K562 (cell line): ENCODE measurements around the gene RPL35. TPM values are rescaled to one million over a fixed set of nuclear protein-coding genes. Genes with fewer than 3 reads are reported as not detected.
A peak's percentile ranks its signal among the peaks of the same experiment; 100 is the strongest.

Experiments
- ARID1B ChIP-seq: fragments of 450-650 bp; IDR thresholded peaks from 2 replicates; pipeline ENCODE4 v1.6.1; 2016; ENCODE audit warnings: antibody characterized with exemption, mild to moderate bottlenecking, inconsistent platforms
- BRF1 ChIP-seq: IDR thresholded peaks from 3 replicates; pipeline ENCODE4 v1.6.1; 2011; ENCODE audit warnings: borderline replicate concordance, mild to moderate bottlenecking; ENCODE audit not compliant: insufficient read length; ENCODE audit errors: extremely low read depth
- CSDE1 ChIP-seq, 2 experiments: fragments of 450-650 bp; IDR thresholded peaks; 2 replicates each; pipeline ENCODE4 v1.6.1; 2016; ENCODE audit warnings: mild to moderate bottlenecking in 1 of 2
- FUS ChIP-seq: fragments of 200-400 bp; formaldehyde crosslinking; optimal IDR thresholded peaks from 2 replicates; pipeline ENCODE3; 2017; ENCODE audit warnings: low read depth, low read length
- HDAC2 ChIP-seq: fragments of 450-650 bp; IDR thresholded peaks from 2 replicates; pipeline ENCODE4 v1.6.1; 2016; ENCODE audit warnings: mild to moderate bottlenecking
- KDM2B ChIP-seq: fragments of 250-450 bp; sonication (Bioruptor Pico); IDR thresholded peaks from 2 replicates; pipeline ENCODE4 v1.8.0; 2021; ENCODE audit warnings: mild to moderate bottlenecking, moderate library complexity
- KLF1 ChIP-seq: fragments of 450-650 bp; IDR thresholded peaks from 2 replicates; pipeline ENCODE4 v1.6.1; 2016; ENCODE audit warnings: missing genetic modification characterization, missing compliant biosample characterization
- MEIS2 ChIP-seq: fragments of 450-650 bp; IDR thresholded peaks from 2 replicates; pipeline ENCODE4 v1.6.1; 2014; ENCODE audit warnings: mild to moderate bottlenecking; ENCODE audit not compliant: partially characterized antibody
- NCOA2 ChIP-seq, 2 experiments: fragments of 450-650 bp; IDR thresholded peaks; 2 replicates each; pipeline ENCODE4 v1.6.1; 2018; ENCODE audit warnings: mild to moderate bottlenecking in 2 of 2, moderate library complexity in 1 of 2; ENCODE audit not compliant: partially characterized antibody in 2 of 2
- NFXL1 ChIP-seq: fragments of 450-650 bp; formaldehyde crosslinking; IDR thresholded peaks from 2 replicates; pipeline ENCODE4 v1.4.0; 2021; ENCODE audit warnings: mild to moderate bottlenecking
- NR2F6 ChIP-seq: fragments of 450-650 bp; formaldehyde crosslinking; IDR thresholded peaks from 2 replicates; pipeline ENCODE4 v1.4.0; 2020; ENCODE audit warnings: mild to moderate bottlenecking
- POLR2AphosphoS2 ChIP-seq: IDR thresholded peaks from 2 replicates; pipeline ENCODE4 v1.6.1; 2012; ENCODE audit warnings: low read length, improper control_type of control experiment
- RAD51 ChIP-seq: fragments of 450-650 bp; IDR thresholded peaks from 2 replicates; pipeline ENCODE4 v1.7.1; 2016; ENCODE audit warnings: low read depth, mild to moderate bottlenecking, borderline replicate concordance
- SMARCB1 ChIP-seq: IDR thresholded peaks from 2 replicates; pipeline ENCODE4 v1.6.1; 2011; ENCODE audit warnings: improper control_type of control experiment, low read depth; ENCODE audit not compliant: insufficient read length
- TEAD2 ChIP-seq: fragments of 450-650 bp; IDR thresholded peaks from 2 replicates; pipeline ENCODE4 v1.6.1; 2016; ENCODE audit warnings: missing genetic modification characterization, control low read depth, missing compliant biosample characterization
- ZNF143 ChIP-seq: sonication (generic); formaldehyde crosslinking; IDR thresholded peaks from 2 replicates; pipeline ENCODE4 v1.9.0; 2022; ENCODE audit warnings: mild to moderate bottlenecking, missing genetic modification reagents
- ZNF436 ChIP-seq: fragments of 250-450, 450-650 bp; sonication (Bioruptor Pico); formaldehyde crosslinking; IDR thresholded peaks from 2 replicates; pipeline ENCODE4 v1.7.0; 2020; ENCODE audit warnings: mild to moderate bottlenecking
- ZNF561 ChIP-seq: fragments of 450-650 bp; formaldehyde crosslinking; conservative IDR thresholded peaks from 2 replicates; pipeline ENCODE4 v1.4.0; 2020; ENCODE audit warnings: mild to moderate bottlenecking, moderate library complexity
- ZNF57 ChIP-seq: fragments of 450-650 bp; formaldehyde crosslinking; IDR thresholded peaks from 2 replicates; pipeline ENCODE4 v1.4.0; 2020; ENCODE audit warnings: mild to moderate bottlenecking, moderate library complexity
- ZNF830 ChIP-seq: fragments of 250-450 bp; sonication (Bioruptor Pico); IDR thresholded peaks from 2 replicates; pipeline ENCODE4 v1.5.0; 2021; ENCODE audit warnings: mild to moderate bottlenecking
- polyA plus RNA-seq, 8 experiments: library from polyadenylated mRNA; depleted of rRNA in 4 of 8; stranded (reverse) in 5 of 8; unstranded in 3 of 8; fragments of >200 nt; fragmentation: Nextera tagmentation in 2 of 8; fragmentation: Illumina TruSeq in 1 of 8; extraction: Ambion mirVana in 2 of 8; extraction: Trizol in 1 of 8; gene quantifications; 2 replicates each; pipeline versions ENCODE4 v1.2.1 to v1.2.3, GENCODE V29; 2011 to 2014; ENCODE audit warnings: inconsistent platforms in 1 of 8, missing spikeins in 1 of 8
- total RNA-seq, 7 experiments: library from RNA; depleted of rRNA in 6 of 7; stranded (reverse); fragments of >200 nt in 6 of 7; fragmentation: Illumina TruSeq in 2 of 7; extraction: Trizol in 2 of 7; gene quantifications; 2 replicates each; pipeline versions ENCODE4 v1.2.1 to v1.2.3, GENCODE V29; 2011 to 2021; ENCODE audit warnings: low replicate concordance in 1 of 7
- TF ChIP-seq, protein P1 (sequence below): fragments of 250-450 bp; sonication (Bioruptor Pico); IDR thresholded peaks from 2 replicates; pipeline ENCODE4 v1.4.0; 2020; ENCODE audit warnings: mild to moderate bottlenecking
- TF ChIP-seq, protein P2 (sequence below), 3 experiments: IDR thresholded peaks in 2 of 3; conservative IDR thresholded peaks in 1 of 3; 2 replicates each; pipeline ENCODE4 v1.5.1; 2011 to 2012; ENCODE audit warnings: low read length in 3 of 3, mild to moderate bottlenecking in 3 of 3, control low read depth in 2 of 3, improper control_type of control experiment in 1 of 3, inconsistent platforms in 1 of 3, low read depth in 1 of 3, mixed read lengths in 1 of 3, moderate library complexity in 1 of 3; ENCODE audit not compliant: insufficient read depth in 2 of 3
- TF ChIP-seq, protein P3 (sequence below): fragments of 250-450 bp; sonication (Bioruptor Pico); IDR thresholded peaks from 2 replicates; pipeline ENCODE4 v1.5.1; 2021; ENCODE audit warnings: mild to moderate bottlenecking
- TF ChIP-seq, protein P4 (sequence below): sonication (generic); formaldehyde crosslinking; IDR thresholded peaks from 2 replicates; pipeline ENCODE4 v1.9.0; 2022; ENCODE audit warnings: mild to moderate bottlenecking, missing genetic modification reagents

The RPL35 gene
- total and polyA plus RNA-seq, 9 of the 15 experiments (the other 6 are each of a cell fraction or from before 2014, with no cell fraction given), result 1,755 to 5,101 (median 3,405) TPM

DNA sequence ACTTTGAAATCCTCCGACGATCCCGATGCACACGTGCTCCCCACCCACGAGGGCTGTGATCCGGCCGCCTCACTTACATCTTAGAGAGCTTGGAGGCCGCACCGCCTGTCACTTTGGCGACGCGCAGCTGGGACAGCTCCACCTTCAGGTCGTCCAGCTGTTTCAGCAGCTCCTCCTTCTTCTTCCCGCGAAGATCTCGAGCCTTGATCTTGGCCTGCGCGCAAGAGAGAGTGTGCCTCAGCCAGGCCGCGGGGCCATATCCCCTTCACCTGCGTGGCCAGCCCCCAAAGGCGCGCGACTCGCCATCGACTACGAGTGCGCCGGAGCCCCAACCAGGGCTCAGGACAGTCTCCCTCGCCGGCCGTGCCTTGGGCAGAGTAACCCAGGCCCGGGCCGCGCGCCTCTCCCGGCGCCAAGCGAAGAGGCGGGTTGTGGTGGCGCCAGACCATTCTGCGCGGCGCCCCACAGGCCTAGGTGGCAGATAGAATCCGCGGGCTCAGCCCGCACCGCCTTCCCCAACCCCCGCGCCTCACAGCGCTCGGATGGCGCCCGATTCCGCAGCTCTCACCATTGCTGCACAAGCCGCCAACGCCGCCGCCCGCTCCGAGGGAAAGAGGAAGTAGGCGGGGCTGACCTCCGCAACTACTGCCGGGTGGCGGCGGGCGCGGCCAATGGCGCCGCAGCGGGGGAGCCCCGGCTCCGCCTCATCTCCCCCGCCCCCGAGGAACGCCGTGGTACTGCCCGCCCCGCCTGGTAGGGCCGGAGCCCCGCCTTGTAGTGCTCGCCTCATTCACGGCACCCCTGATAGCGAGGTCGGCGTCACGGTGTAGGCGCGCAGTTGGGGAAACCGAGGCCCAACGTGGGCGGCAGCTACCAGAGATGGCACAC, at the start of gene RPL35, which contains the start of gene ARPC5L (continued):
- TF ChIP-seq, protein P1, sequence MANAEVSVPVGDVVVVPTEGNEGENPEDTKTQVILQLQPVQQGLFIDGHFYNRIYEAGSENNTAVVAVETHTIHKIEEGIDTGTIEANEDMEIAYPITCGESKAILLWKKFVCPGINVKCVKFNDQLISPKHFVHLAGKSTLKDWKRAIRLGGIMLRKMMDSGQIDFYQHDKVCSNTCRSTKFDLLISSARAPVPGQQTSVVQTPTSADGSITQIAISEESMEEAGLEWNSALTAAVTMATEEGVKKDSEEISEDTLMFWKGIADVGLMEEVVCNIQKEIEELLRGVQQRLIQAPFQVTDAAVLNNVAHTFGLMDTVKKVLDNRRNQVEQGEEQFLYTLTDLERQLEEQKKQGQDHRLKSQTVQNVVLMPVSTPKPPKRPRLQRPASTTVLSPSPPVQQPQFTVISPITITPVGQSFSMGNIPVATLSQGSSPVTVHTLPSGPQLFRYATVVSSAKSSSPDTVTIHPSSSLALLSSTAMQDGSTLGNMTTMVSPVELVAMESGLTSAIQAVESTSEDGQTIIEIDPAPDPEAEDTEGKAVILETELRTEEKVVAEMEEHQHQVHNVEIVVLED (CRISPR knock-in tag), result no peak
- TF ChIP-seq ZNF436 (CRISPR knock-in tag) (no peak), MEIS2 (peak; percentile 21), NR2F6 (CRISPR knock-in tag) (no peak), RAD51 (no peak), ZNF57 (CRISPR knock-in tag) (no peak), NCOA2 (IDR thresholded peaks at IDR 0.05; ENCODE audit: partially characterized antibody in 2 of 2) (no peak), CSDE1 (IDR thresholded peaks at IDR 0.05) (no peak), FUS (peak; percentile 83), ZNF561 (CRISPR knock-in tag) (no peak), SMARCB1 (no peak), ZNF830 (CRISPR knock-in tag) (0 out of 2 replicates have a peak, but pooled peaks have one; percentile 82), KLF1 (no peak), POLR2AphosphoS2 (peak; percentile 64; the same call in 1 of the 2 replicates), ZNF143 (CRISPR knock-in tag) (no peak), TEAD2 (no peak), KDM2B (CRISPR knock-in tag) (no peak), ARID1B (peak; percentile 42; the same call in 1 of the 2 replicates), NFXL1 (CRISPR knock-in tag) (no peak), BRF1 (no peak), HDAC2 (peak; percentile 77)
- TF ChIP-seq, protein P2, sequence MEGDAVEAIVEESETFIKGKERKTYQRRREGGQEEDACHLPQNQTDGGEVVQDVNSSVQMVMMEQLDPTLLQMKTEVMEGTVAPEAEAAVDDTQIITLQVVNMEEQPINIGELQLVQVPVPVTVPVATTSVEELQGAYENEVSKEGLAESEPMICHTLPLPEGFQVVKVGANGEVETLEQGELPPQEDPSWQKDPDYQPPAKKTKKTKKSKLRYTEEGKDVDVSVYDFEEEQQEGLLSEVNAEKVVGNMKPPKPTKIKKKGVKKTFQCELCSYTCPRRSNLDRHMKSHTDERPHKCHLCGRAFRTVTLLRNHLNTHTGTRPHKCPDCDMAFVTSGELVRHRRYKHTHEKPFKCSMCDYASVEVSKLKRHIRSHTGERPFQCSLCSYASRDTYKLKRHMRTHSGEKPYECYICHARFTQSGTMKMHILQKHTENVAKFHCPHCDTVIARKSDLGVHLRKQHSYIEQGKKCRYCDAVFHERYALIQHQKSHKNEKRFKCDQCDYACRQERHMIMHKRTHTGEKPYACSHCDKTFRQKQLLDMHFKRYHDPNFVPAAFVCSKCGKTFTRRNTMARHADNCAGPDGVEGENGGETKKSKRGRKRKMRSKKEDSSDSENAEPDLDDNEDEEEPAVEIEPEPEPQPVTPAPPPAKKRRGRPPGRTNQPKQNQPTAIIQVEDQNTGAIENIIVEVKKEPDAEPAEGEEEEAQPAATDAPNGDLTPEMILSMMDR (IDR thresholded peaks at IDR 0.05 in 2 of 3, conservative IDR thresholded peaks at IDR 0.05 in 1 of 3; ENCODE audit: insufficient read depth in 2 of 3, low read depth in 1 of 3, low read length in 3 of 3), result peak; percentile 15 to 55 (median 33); a peak in 4 of 6 replicates
- TF ChIP-seq, protein P3, sequence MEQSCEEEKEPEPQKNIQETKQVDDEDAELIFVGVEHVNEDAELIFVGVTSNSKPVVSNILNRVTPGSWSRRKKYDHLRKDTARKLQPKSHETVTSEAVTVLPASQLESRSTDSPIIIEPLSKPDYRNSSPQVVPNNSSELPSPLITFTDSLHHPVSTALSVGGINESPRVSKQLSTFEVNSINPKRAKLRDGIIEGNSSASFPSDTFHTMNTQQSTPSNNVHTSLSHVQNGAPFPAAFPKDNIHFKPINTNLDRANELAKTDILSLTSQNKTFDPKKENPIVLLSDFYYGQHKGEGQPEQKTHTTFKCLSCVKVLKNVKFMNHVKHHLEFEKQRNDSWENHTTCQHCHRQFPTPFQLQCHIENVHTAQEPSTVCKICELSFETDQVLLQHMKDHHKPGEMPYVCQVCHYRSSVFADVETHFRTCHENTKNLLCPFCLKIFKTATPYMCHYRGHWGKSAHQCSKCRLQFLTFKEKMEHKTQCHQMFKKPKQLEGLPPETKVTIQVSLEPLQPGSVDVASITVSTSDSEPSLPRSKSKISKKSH (CRISPR knock-in tag), result no peak
- TF ChIP-seq, protein P4, sequence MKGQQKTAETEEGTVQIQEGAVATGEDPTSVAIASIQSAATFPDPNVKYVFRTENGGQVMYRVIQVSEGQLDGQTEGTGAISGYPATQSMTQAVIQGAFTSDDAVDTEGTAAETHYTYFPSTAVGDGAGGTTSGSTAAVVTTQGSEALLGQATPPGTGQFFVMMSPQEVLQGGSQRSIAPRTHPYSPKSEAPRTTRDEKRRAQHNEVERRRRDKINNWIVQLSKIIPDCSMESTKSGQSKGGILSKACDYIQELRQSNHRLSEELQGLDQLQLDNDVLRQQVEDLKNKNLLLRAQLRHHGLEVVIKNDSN (CRISPR knock-in tag), result no peak
